Esophagus muscularis mucosa (tissue), 4 donors: Measurements from ENCODE around the gene GNAT1. TPM values are rescaled to one million over a fixed set of nuclear protein-coding genes. Genes with fewer than 3 reads are reported as not detected.

ENCODE experiments used
- DNase-seq: peaks from one replicate; pipeline ENCODE4 v3.0.0-alpha.2; 2017; ENCODE audit errors: extremely low spot score
- H3K27ac ChIP-seq, 4 donors: fragments of 200-600 bp; sonication (generic); replicated peaks in 1 of 4; 1 replicate in 3 of 4; 2 replicates in 1 of 4; pipeline ENCODE4 v1.5.1; 2016 to 2019; ENCODE audit warnings: mild to moderate bottlenecking in 1 of 4
- H3K27me3 ChIP-seq, 4 donors: fragments of 200-600 bp; sonication (generic); one replicate each; pipeline versions ENCODE4 v1.5.1 to v1.6.0; 2016 to 2019
- H3K36me3 ChIP-seq, 4 donors: fragments of 200-600 bp; sonication (generic); one replicate each; pipeline ENCODE4 v1.5.1; 2016 to 2019
- H3K4me1 ChIP-seq, 4 donors: fragments of 200-600 bp; sonication (generic); one replicate each; pipeline ENCODE4 v1.5.1; 2016 to 2019
- H3K4me3 ChIP-seq, 4 donors: fragments of 200-600 bp; sonication (generic); 1 replicate in 2 of 4; 2 replicates in 2 of 4; pipeline ENCODE4 v1.5.1; 2016 to 2019; ENCODE audit warnings: mild to moderate bottlenecking in 4 of 4, moderate library complexity in 1 of 4
- H3K9me3 ChIP-seq, 4 donors: fragments of 200-600 bp; sonication (generic); 1 replicate in 3 of 4; 2 replicates in 1 of 4; pipeline ENCODE4 v1.5.1; 2016 to 2019
- EP300 ChIP-seq: sonication (generic); formaldehyde crosslinking; IDR thresholded peaks from one replicate; pipeline ENCODE4 v1.6.1; 2017; ENCODE audit warnings: antibody characterized with exemption
- POLR2A ChIP-seq: fragments of 450-650 bp; IDR thresholded peaks from one replicate; pipeline ENCODE4 v1.6.1; 2017; ENCODE audit warnings: antibody characterized with exemption, moderate library complexity, mild to moderate bottlenecking, low read depth
- POLR2AphosphoS5 ChIP-seq, 2 donors: sonication (generic); formaldehyde crosslinking; IDR thresholded peaks; one replicate each; pipeline ENCODE4 v1.6.1; 2017; ENCODE audit warnings: antibody characterized with exemption in 2 of 2
- WGBS: methylation state at CpG from one replicate; pipeline ENCODE4 v1.1.5; 2018; 5-methylcytosine and 5-hydroxymethylcytosine counted together
- intact Hi-C: fragments of 100-400 bp; cut with DNase I; formaldehyde crosslinking; loops from one replicate; pipeline ENCODE4 v1.15.1; 2023
- total RNA-seq, 4 donors: library from RNA; depleted of rRNA; stranded (reverse); fragments of >200 nt; gene quantifications; one replicate each; pipeline versions ENCODE4 v1.1.0 to v1.2.1, GENCODE V29; 2016
- TF ChIP-seq, protein P1 (sequence below), 3 experiments: fragments of 200-600 bp in 2 of 3; fragments of 450-650 bp in 1 of 3; sonication (generic) in 2 of 3; IDR thresholded peaks; one replicate each; pipeline ENCODE4 v1.5.1; 2017 to 2019; ENCODE audit warnings: antibody characterized with exemption in 3 of 3, mild to moderate bottlenecking in 2 of 3, moderate library complexity in 1 of 3

Gene GNAT1
- total RNA-seq, 4 donors from 2014 or later: not detected

DNA sequence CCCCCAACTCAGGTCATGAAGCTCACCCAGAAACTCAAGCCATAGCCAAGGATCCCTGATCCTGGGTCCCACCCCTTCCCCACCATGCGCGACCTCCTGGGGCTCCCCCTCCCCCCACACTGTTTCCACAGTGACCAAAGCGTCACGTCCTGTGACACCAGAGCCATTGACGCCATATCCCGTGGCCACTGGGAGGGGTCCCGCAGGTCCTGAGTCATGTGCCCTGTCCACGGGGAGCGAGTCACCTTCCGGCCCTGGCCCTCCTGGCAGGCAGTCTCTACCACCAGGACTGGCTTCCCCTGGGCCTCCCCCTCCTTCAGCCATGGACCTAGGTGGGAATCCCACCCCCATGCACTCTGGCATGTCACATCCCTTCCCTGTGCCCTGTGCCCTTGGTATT lies 20.7 kb upstream of the GNAT1 start:
- Histone ChIP-seq H3K4me3 (no peak overlapping the region), H3K27ac (peak overlapping the region in 3 of 4 donors; percentile 33 to 87 (median 85)), H3K36me3 (peaks cover 0 to 22% (median 20%) of the 10 kb centered on the region in 4 donors), H3K9me3 (no peaks in the 10 kb centered on the region), H3K4me1 (peaks cover 53 to 68% (median 64%) of the 10 kb centered on the region in 4 donors), H3K27me3 (no peaks in the 10 kb centered on the region)
- no peak for DNase-seq
- TF ChIP-seq, protein P1, sequence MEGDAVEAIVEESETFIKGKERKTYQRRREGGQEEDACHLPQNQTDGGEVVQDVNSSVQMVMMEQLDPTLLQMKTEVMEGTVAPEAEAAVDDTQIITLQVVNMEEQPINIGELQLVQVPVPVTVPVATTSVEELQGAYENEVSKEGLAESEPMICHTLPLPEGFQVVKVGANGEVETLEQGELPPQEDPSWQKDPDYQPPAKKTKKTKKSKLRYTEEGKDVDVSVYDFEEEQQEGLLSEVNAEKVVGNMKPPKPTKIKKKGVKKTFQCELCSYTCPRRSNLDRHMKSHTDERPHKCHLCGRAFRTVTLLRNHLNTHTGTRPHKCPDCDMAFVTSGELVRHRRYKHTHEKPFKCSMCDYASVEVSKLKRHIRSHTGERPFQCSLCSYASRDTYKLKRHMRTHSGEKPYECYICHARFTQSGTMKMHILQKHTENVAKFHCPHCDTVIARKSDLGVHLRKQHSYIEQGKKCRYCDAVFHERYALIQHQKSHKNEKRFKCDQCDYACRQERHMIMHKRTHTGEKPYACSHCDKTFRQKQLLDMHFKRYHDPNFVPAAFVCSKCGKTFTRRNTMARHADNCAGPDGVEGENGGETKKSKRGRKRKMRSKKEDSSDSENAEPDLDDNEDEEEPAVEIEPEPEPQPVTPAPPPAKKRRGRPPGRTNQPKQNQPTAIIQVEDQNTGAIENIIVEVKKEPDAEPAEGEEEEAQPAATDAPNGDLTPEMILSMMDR (IDR thresholded peaks at IDR 0.05): no peak
- peak; percentile 50 to 72 for TF ChIP-seq POLR2AphosphoS5 (IDR thresholded peaks at IDR 0.05)
- intact Hi-C loops: loop anchor here (5.0 kb wide), 1 partner anchor 48 kb away; no protein-coding TSS in a partner anchor
- 59% methylated on average over 5 of the region's 10 CpGs for WGBS

DNA sequence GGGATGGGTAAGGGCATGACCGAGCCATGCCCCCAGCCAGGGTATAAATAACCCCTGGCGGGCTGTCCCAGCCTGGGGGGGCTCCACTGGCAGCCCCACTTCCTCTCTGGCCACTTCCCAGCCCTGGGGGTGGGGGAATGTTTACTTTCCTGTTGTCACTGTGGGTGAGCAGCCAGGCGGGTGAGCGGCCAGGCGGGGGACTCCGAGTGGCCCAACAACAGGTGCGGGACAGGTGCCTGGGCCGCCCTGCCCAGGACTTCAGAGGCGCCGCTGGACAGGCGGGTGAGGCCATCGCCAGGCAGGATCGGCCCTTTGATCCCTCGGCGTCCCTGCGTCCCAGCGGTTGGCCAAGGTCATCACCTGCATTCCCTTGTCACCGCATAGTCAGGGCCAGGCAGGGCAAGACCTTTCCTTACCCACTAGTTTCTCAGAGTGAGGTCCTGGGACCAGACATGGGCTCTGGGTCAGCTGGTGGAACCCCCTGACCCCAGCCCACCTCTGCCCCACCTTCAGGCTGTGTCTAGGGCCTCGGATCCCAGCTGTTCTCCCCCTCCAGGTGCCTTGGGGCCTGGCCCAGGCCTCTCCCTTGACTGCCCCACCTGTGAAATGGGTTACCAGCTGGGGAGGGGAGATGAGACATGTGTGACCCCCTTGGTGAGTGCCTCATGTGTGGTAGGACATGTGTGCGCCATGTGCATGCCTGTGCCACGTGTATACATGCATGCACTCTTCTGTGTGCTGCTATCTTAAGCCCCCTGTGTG lies 19.7 kb upstream of the GNAT1 start:
- Histone ChIP-seq H3K9me3 (no peaks in the 10 kb centered on the region), H3K27me3 (no peaks in the 10 kb centered on the region), H3K4me1 (peaks cover 43 to 58% (median 54%) of the 10 kb centered on the region in 4 donors), H3K4me3 (no peak overlapping the region), H3K36me3 (peaks cover 8 to 33% (median 26%) of the 10 kb centered on the region in 4 donors), H3K27ac (peak overlapping the region in 2 of 4 donors; percentile 34 to 43)
- no peak for DNase-seq
- TF ChIP-seq, protein P1 (IDR thresholded peaks at IDR 0.05): no peak
- no peak for TF ChIP-seq POLR2A
- no peak for TF ChIP-seq EP300
- TF ChIP-seq POLR2AphosphoS5 (IDR thresholded peaks at IDR 0.05): no peak
- WGBS: 92% methylated on average over 3 of the region's 21 CpGs
- intact Hi-C loops: loop anchor here (5.0 kb wide), 1 partner anchor 49 kb away; no protein-coding TSS in a partner anchor

DNA sequence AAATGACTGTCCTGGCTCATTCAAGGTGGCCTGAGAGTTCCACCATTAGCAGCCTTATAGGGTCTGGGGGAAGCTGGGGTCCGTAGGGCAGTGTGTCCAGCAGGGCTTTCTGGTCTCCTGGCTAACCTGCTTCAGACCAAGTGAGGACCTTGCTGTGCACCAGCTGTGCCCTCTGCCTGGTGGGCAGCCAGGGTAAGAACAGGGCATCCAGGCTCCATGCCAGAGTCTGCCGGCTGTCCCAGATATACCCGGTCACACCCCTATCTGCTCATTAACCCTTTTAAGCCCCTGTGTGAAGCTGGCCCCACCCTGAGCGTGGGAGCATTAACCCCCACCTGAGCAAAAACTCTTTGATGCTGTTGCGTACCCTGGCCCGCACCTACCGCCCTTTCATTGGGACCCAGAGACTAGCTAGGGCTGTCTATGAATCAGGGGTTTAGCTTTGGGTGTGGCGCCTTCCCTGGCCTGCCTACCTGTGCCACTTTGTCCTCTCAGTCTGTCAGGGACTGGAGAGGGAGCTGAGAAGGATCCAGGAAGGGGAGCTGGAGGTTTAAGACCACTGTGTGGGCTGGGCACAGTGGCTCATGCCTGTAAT lies 18.7 kb upstream of the GNAT1 start:
- TF ChIP-seq POLR2A: no peak
- TF ChIP-seq EP300: no peak
- no peak for TF ChIP-seq POLR2AphosphoS5 (IDR thresholded peaks at IDR 0.05)
- TF ChIP-seq, protein P1 (IDR thresholded peaks at IDR 0.05): no peak
- no peak for DNase-seq
- H3K9me3 ChIP-seq: no peaks in the 10 kb centered on the region
- H3K36me3 ChIP-seq: peaks cover 8 to 43% (median 26%) of the 10 kb centered on the region in 4 donors
- H3K4me1 ChIP-seq: peaks cover 33 to 48% (median 44%) of the 10 kb centered on the region in 4 donors
- H3K27ac ChIP-seq: no peak overlapping the region
- WGBS: no CpG with 5 or more reads among the region's 8 CpGs
- no peak overlapping the region for H3K4me3 ChIP-seq
- intact Hi-C loops: loop anchor here (5.0 kb wide), 1 partner anchor 50 kb away; no protein-coding TSS in a partner anchor
- H3K27me3 ChIP-seq: no peaks in the 10 kb centered on the region

DNA sequence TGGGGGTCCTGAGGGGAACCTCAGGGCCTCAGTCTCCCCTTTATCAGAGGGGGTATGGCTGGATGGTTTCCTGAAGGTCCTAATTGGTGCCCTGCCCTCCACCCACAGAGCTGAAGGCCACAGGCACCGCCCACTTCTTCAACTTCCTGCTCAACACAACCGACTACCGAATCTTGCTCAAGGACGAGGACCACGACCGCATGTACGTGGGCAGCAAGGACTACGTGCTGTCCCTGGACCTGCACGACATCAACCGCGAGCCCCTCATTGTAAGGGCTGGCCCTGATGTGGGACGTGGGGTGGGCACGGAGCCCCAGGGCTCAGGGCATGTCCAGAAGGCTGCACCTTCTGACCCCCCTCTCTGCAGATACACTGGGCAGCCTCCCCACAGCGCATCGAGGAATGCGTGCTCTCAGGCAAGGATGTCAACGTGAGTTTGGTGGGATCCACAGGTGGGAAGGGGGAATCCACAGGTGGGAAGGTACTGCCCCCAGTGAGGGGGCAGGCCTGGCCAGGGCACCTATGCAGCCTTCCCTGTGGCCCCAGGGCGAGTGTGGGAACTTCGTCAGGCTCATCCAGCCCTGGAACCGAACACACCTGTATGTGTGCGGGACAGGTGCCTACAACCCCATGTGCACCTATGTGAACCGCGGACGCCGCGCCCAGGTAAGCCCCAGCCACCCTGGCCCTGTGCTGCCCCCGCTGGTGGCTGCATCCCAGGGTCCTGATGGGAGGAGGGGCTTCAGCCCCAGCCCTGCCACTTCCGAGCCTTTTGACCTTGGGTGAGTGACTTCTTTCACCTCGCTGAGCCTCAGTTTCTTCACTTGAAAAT lies 17.5 kb upstream of the GNAT1 start:
- TF ChIP-seq EP300 (no peak), POLR2AphosphoS5 (IDR thresholded peaks at IDR 0.05) (no peak), POLR2A (no peak)
- TF ChIP-seq, protein P1 (IDR thresholded peaks at IDR 0.05): no peak
- H3K27ac ChIP-seq: no peak overlapping the region
- peaks cover 21 to 36% (median 35%) of the 10 kb centered on the region in 4 donors for H3K4me1 ChIP-seq
- H3K36me3 ChIP-seq: peaks cover 8 to 46% (median 26%) of the 10 kb centered on the region in 4 donors
- H3K4me3 ChIP-seq: no peak overlapping the region
- 86% methylated on average over 19 of the region's 29 CpGs for WGBS
- no peak for DNase-seq
- intact Hi-C loops: loop anchor here (5.0 kb wide), 1 partner anchor 52 kb away; no protein-coding TSS in a partner anchor
- H3K9me3 ChIP-seq: no peaks in the 10 kb centered on the region
- H3K27me3 ChIP-seq: no peaks in the 10 kb centered on the region
